Measurements from ENCODE around the gene KIRREL3.
A peak's percentile ranks its signal among the peaks of the same experiment; 100 is the strongest.

GRCh38 chr11:126404367-126404766 is 596.2 kb downstream of the KIRREL3 start:
- TF ChIP-seq CTCF (conservative IDR thresholded peaks at IDR 0.05; ENCODE audit: low read depth, low read length): no peak
- no peak for TF ChIP-seq POLR2A (IDR thresholded peaks at IDR 0.05; ENCODE audit: low read depth, low read length)
- no peak for TF ChIP-seq MAFK (IDR thresholded peaks at IDR 0.05; ENCODE audit: low read depth, low read length)
- TF ChIP-seq, protein P1, sequence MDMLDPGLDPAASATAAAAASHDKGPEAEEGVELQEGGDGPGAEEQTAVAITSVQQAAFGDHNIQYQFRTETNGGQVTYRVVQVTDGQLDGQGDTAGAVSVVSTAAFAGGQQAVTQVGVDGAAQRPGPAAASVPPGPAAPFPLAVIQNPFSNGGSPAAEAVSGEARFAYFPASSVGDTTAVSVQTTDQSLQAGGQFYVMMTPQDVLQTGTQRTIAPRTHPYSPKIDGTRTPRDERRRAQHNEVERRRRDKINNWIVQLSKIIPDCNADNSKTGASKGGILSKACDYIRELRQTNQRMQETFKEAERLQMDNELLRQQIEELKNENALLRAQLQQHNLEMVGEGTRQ (IDR thresholded peaks at IDR 0.05; ENCODE audit: low read depth, low read length): no peak
- TF ChIP-seq BHLHE40 (IDR thresholded peaks at IDR 0.05; ENCODE audit: low read depth, low read length): no peak
- TF ChIP-seq SMC3 (IDR thresholded peaks at IDR 0.05; ENCODE audit: low read depth, low read length): no peak
- TF ChIP-seq RAD21 (IDR thresholded peaks at IDR 0.05; ENCODE audit: low read length): no peak
- no peak for TF ChIP-seq RCOR1 (IDR thresholded peaks at IDR 0.05; ENCODE audit: insufficient replicate concordance, low read length)
- no peak for TF ChIP-seq RFX5 (IDR thresholded peaks at IDR 0.05; ENCODE audit: low read depth, low read length)
- no peak for TF ChIP-seq CEBPB (IDR thresholded peaks at IDR 0.05; ENCODE audit: low read depth, low read length)
- no peak for TF ChIP-seq FOS (IDR thresholded peaks at IDR 0.05; ENCODE audit: low read depth, low read length)
- TF ChIP-seq MXI1 (IDR thresholded peaks at IDR 0.05; ENCODE audit: borderline replicate concordance, low read depth, low read length): peak; percentile 26; the same call in 1 of the 2 replicates

Data from IMR-90 (cell line).